Amniotic stem cell (primary cell): Measurements from ENCODE around the gene TCF7.
A peak's percentile ranks its signal among the peaks of the same experiment; 100 is the strongest.

Source experiments
- DNase-seq: peaks from one replicate; lab custom pipeline; 2025; lab: John Stamatoyannopoulos, UW

Gene TCF7

DNA sequence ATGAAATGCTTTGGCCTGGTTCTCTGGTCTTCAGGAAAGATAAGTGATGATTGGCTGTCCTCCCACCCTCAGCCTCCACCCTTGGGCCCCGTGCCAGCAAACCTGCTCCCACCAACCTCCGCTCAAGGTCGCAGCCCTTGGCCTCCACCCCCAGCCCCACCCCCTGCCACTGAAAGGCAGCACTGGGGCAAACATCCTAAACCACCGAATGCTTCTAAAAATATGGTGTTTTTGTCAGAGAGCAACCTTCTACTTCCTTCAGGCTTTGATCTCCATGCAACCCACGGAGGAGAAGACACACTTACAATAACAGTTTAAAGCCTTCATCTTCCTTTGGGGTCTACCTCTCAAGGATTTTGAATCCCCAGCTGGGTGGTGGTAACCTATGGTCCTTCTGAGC, 24.0 kb upstream of the TCF7 start:
- DNase-seq = no peak

DNA sequence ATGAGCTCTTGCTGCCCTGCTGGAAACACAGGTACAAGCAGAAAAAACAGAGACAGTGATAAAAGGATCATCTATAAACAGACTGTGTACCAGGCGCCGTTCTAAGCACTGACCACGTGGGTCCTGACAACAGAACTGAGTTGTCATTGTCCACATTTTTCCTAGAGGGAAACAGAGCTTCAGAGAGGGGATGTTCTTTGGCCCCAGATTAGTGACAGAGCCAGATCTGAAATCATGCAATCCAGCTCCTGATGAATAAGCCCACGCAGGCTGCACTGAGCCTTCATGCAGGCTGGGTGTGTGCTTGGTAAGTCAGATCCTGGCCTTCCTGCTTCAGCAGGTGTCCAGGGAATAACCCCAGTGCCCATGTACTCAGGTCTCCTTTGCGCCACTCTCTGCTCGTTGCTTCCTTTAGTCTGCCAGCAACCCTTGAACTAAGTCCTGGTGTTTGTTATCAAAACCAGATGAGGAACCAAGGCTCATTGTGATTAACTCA, 22.8 kb upstream of the TCF7 start:
- no peak for DNase-seq

DNA sequence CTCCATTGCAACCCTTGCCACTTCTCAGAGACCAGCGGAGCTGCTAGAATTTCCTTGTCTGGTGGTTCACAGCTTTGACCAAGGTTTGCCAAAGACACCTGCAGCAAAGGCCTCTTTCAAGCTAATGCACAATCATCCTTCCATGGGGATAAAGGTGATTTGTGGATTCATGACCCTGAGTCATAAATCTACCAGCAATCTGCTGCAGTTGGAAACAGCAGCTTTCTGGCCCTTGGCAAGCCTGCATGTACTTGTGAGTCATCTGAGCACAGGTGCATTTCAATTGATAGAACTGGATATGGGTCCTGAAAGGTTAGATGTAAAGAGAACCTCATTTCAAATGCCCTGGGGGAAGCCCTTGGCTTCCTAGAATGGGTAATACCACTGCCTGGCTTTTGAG, 21.6 kb upstream of the TCF7 start:
- DNase-seq = no peak

DNA sequence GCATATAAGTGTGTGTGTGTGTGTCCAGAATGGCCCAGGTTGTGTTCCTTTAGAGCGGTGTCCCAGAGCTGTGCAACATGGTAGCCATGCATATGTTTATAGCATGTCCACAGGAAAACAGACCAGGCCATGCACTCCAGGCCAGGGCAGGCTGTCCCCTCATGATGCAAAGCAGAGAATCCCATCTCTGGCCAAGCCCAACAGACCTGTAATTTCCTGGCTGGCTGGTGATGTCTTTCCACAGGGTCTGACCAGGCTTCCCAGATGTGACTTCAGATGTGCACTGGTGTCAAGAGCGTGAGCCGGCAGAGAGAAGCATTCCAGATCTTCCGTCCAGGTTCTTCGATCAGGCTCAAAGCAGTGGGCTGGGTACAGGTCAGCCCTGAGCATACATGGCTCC, 21.1 kb upstream of the TCF7 start:
- no peak for DNase-seq

DNA sequence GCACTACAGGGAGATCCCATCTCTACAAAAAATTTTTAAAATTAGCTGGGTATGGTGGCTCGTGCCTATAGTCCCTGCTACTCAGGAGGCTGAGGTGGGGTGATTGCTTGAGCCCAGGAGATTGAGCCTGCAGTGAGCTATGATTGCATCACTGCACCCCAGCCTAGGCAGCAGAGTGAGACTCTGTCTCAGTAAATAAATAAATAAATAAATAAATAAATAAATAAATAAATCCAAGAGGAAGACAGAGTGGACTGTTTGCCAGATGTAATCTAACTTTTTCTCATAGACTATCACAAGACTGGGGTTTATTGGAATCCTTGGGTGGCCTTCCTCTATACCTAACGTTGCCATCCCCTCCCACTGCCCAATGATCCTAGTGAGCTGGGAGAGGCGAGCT, 19.2 kb upstream of the TCF7 start:
- no peak for DNase-seq

DNA sequence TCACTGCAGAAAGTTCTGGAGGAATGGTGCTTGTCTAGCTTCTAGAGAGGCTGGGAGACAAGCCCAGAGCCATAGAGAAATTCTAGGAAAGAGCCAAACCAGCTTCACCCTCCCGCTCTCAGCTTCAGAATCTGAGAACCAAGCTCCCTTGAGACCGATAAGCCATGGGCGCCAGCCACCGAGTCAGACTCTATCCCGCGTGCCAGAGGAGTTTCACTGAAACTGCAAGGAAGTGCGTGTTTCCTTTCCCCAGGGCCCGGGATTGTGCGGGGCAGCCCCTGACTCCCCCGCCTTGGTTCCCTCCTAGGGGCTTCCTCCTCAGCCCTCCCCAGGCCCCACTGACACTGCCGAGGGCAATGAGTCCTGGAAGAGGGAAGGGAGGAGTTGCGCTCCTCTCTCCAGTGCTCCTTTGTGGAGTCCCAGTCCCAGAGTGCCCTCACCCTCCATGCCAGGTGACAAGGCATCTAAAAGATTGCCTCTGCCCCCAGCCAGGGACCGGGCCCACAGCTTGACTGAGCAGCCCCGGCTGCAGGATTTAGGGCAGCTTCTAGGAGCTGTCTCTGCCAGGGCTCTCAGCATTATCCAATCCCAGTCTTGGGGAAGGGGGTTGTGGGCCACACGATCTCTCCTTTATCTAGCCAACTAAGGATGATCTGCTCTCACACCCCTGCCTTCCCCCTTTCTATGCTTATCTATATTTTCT, 18.4 kb upstream of the TCF7 start:
- DNase-seq = no peak

DNA sequence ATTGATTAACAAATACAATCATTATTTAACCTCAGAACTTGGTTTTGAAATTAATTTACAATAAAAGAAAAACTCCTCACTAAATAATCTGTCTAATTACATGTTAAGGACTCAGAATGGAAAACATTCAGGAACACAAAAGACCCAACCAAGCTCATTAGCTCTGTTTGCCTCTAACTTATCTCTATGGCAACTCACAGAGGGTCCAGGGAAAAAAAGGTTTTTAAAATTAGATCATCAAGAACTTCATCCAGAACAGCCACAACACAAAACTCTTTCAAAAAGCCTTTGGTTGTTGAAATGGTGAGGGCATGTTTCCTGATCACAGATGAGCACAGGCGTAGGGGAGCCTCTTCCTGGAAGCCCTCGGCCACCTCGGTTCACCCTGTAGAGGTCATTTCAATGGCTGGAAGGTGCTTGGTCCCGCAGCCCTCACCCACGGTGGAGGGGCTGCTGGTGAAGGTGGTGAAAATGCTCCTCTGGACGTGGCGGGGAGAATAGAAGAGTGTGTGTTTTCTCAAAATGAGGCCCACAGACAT, 17.2 kb upstream of the TCF7 start:
- DNase-seq = no peak

DNA sequence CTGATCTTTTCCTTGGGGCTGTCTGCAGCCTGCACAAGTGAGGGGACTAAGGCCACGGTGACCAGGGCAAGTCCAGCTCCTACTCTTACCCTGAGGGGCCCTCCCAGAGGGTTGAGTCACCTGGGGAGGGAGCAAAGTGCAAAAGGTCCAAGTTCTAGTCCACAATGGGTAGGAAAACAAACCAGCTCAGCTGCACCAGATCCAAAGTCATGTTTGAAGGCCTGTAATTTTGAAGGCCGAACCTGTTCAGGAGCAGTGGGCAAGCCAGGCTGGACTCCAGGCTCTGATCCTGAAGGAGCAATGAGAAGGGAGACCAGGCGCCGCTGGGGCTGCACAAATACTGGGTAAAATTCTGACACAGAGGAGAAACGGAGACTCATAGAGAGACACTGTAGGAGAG, 15.8 kb upstream of the TCF7 start:
- DNase-seq = no peak

DNA sequence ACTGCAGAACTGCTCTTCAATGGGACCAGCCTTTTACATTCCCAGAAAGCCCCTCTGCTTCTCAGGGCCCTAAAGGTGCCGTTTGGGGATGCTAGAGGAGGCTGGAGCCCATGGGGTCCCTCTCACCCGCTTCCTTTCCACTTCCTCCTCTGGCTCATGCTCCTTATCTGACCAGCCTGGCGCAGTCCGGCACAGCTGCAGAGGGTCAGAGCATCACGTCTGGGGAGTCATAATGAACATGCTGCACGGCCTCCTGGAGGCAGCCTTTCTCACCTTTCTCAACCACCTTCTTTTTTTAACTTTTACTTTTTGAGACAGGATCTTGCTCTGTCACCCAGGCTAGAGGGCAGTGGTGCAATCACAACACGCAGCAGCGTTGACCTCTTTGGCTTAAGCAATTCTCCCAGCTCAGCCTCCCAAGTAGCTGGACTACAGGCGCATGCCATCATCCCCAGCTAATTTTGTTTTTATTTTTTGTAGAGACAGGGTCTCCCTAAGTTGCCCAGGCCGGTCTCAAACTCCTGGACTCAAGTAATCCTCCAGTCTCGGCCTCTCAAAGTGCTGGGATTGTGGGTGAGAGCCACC, 15.1 kb upstream of the TCF7 start:
- DNase-seq = no peak

DNA sequence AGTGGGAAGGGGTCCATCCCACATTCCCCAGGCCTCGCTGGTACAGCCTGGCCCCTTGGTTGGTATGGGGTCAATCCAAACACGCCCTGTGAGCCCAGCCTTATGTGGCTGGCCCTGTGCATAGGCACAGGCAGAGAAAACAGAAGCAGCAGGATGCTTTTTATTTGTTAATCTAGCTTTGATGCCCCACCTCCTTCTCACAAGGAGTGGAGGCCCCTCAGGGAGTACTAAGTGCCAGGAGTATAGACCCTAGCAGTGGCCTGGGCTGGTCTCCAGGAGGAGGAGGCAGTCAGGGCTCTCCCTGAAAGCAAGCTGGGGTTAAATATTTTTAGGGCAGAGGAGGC, 14.6 kb upstream of the TCF7 start:
- no peak for DNase-seq

DNA sequence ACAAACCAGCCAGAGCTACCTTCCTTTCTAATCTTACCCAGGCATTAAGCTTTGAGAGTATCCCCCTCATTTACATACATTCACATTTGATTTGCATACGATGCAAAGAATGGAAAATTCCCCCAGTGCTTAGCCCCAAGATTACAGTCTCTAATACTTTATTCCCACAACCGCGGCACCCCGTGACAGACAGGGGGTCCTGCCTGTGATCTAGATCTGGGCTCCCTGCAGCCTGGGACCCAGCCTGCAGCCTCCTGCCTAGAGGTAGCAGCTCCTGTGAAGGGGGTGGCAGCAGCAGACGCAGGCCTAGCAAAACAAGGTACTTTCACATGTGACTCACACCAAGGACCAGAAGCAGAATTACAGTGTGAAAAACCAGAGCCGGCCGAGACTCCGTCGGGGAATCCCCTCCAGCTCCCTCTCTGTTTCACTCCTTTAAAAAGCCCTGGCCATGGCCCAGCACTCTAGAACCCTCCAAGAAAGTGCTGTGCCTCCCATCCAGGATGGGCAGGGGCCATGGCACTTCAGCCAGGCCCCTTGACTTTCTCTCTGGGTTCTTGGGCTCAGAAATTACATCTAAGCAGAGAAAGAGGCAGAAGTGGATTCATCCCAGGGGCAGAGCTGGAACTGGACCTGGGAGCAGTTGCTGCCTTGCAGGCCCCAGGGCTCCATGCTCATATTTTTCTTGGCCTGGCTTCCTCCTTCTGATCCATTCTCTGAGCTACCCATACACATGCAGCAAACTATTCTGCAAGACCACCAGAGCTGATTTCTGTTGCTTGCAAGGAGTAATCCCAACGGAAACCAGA, 14.0 kb upstream of the TCF7 start:
- DNase-seq = peak; percentile 45

DNA sequence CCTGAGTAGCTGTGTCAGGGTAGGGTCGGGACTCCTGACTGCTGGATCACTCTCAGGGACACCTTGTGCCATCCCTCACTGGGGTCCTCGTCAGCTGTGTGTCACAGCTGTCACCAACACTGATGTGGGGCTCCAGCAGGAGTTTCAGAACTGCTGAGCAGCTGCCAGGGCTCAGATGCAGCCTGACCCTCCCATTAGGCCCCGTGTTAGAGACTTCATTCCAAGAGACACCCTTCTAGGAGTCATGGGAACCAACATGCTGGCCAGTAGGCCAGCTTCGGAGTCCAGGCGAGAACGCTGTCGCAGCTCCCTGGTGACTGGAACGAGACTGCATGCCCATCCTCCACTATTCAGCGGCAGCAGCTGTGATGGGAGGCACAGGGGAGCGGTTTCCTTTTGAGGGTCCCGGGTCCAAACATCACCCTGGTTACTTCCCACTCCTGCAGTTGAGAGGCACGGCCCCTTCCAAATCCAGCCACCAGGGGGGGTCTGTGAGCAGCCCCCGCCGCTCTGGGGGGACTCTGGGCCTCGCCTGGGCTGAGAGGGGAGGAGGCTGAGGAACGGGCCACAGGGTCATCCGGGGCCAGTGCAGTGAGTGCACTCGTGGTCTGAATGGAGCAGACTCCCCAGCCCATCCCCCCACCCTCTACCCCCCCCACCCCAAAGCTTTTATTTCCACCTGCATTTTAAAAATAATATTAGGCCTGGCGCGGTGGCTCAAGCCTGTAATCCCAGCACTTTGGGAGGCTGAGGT, 12.6 kb upstream of the TCF7 start:
- no peak for DNase-seq

DNA sequence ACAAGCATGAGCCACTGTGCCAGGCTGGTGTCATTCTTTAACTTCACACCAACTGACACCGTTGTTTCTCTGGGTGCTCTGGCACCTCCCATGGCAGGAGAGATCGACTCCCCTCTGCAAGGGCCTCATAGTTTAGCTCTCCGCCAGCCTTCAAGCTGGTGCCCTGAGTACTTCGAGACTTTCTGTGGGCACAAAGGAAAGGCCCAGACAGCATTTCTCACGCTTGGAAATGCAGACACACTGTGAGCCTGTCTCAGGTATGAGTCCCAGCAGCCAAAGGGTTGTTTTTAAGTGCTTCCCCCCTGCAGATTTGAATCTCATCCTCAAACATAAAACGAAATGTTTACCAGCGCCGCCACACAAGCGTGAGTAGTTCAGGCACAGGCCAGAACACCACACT, 11.1 kb upstream of the TCF7 start:
- DNase-seq = no peak

DNA sequence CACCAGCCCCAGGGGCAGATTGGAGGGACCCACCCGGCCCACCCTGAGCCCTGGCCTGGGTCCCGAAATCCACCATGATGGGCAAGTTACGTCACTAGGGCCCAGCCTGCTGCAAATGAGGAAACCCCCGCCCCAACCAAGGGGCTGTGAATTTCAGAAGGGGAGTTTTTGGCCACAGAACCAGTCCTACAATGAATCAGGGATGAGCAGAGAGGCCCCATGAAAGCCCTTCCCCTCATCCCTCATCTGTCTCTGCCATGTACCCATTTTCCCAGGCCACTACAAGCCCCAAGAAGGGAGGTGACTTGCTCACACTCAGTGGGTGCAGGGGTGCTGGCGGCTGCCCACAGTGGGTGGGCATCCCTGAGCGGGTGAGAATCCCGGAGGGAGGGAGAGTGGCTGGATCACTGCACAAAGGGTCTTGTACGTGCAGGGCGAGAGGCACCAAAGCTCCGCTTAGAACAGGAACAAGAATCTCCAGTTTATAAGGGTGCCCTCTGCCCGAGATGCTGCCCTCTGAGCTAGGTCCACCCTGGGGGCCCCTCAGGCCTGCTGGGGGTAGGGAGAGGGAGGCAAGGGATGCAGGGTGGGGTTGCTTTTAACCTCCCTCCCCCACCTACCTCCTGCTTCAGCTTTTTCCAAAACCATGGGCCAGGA, 10.4 kb upstream of the TCF7 start:
- DNase-seq = no peak

DNA sequence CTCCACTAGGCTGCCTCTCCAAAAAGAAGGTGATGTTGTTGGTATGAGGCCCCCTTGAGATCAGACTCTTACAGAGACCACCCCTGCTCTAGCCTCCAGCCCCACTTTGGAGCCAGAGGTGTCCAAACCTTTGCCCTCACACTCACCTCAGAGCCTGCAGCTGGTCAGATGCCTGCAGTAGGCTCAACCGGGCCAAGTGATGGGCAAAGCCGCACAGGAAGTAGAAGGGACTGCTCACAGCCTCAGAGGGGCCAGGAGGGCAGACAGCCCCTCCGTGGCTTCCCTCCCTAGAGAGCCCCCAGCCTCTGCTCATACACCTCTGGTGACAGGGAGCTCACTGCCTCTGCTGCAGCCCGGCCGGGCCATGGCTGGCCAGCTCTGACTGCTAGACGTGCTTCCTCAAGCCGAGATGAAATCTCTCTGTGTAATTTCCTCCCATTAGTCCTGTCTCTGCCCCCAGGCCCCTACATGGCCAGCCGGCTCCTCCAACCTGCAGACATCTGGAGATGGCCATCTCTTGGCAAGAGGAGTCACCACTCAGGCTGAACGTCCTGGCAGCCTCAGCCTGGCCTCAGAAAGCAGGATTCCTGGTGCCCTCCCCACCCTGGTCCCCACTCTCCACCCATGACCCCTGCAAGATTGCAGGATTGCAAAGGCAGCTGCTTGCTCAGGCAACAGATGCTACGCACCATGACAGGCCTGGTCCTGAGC, 7.3 kb upstream of the TCF7 start:
- DNase-seq = no peak

DNA sequence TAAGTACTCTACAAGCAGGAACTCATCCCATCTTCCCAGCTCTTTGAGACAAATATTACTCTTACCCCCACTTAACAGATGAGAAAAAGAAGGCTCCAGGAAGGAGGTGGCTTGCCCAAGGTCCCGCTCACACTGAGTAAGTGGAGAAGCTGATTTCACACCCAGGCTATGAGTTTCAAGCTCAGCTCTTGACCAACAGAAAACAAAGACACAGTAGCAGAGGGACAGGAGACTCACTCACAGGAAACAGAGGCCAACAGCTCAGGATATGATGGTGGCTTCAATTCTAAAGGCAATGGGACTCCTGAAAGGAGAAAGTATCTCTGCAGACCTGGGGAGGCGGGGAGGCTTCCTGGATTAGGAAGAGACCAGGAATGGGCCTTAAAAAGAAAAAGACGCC, 6.7 kb upstream of the TCF7 start:
- no peak for DNase-seq

DNA sequence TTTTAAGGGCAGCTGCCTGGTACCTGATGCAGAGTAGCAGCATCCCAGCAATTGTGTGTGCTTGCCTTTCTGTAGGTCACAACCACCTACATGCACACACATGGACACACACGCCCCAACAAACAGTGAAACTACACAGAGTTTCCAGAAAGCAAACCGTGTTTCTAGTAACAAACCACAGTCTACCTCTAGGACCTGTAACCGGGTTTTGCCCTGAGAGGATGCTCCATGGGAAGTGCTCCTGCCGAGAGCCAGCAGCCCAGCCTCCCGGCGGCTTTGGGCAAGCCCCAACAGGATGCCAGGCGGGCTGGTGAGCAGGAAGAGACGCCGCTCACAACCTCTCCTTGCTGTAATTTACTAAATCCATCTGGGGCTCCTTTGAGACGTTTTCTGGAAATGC, 4.1 kb upstream of the TCF7 start:
- DNase-seq = no peak

DNA sequence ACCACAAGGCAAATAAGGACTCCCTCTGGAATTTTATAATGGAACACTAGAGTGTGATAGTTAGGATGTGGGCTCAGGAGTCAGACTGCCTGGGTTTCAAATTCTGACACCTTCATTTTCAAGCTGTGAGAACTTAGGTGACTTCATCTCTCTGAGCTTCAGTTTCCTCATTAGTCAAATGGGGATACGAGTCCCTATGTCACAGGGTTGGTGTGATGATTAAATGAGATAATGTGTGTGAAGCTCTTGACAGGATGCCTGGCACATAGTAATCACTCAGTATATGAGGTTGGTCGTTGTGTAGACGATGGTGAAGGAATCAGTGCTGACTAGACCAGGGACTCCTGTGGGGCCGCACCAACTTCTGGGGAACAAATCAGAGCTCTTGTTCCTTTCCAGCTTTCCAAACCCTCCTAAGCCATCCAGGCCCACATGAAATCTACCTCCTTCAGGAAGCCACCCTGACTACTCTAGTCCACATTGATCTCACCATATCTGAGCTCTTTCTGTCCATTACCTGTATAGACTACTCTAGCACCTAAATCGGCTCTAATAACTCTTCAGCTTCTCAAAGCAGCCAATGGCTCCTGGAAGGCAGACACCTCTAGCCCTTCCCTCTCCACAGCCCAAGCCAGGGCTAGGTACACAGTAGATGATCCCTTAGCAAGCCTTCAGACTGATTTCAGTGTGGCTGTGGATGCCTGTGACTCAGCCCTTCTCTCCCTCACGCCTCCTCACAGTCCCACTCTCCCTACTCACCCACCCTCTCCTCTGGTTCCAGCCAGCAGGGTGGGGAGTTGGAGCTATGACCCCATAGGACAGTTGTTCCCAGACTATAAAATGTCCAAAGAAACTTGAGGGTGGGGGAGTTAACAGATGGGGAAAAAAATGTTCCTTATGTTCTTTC, 2.5 kb upstream of the TCF7 start:
- no peak for DNase-seq

DNA sequence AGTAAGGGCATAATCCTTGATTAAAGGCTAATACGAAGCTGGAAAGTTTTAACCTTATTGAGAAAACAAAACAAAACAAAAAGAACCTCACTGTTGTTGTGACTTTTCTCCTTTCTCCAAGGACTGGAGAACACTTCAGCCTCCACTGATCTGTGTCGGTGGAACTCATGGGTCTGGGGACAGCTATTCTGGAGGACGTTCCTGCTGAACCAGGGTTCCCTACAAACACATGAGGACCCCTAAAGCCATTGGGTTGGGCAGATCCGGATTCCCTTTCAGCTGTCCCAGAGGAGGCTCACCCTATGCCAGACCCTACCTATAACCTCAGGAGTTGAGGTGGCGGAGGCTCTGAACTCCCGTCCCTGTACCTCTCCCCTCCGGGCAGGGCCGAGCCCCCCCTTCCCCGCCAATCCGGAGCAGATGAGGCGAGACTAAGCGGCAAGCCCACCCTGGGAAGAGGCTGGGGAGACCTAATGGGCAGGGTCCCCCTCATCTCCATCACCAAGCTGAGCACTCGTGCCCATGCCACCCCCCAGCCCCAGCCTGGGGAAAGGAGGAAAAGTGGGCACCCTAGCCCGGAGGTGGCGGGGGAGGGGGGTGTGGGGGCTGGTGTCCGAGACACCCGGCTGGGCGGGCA, 1.6 kb upstream of the TCF7 start:
- DNase-seq = no peak
